AG08396 (cell line): Measurements from ENCODE around the gene RPL18A.
"Not testable (repeated sequence)": the region's sequence is repeated elsewhere in the genome, so short reads cannot be mapped to it uniquely, and the experiment has no call there.

Experiments
- DNase-seq: peaks from one replicate; pipeline ENCODE4 v3.0.0; 2012; ENCODE audit warnings: low spot score, mixed read lengths

Gene RPL18A

GRCh38 chr19:17866964-17867486 lies 7.3 kb downstream of the RPL18A start:
- DNase-seq, result no peak

- DNase-seq, result no peak
Measured at GRCh38 chr19:17868669-17869068, 9.0 kb downstream of the RPL18A start.

- DNase-seq, result no peak
Measured at GRCh38 chr19:17869114-17869608, 9.5 kb downstream of the RPL18A start.

- DNase-seq, result no peak
Measured at GRCh38 chr19:17871032-17871877, 11.5 kb downstream of the RPL18A start.

GRCh38 chr19:17871878-17872250 lies 12.2 kb downstream of the RPL18A start, which contains the start of gene SLC5A5:
TSS of gene SLC5A5 (plus strand) at chr19:17871945. CDS start at chr19:17872320, 375 bp downstream.
- DNase-seq, result no peak

GRCh38 chr19:17872251-17873001 lies 12.7 kb downstream of the RPL18A start:
- no peak for DNase-seq

GRCh38 chr19:17873786-17874757 lies 14.4 kb downstream of the RPL18A start:
- peak; percentile 72 for DNase-seq

- no peak for DNase-seq
Measured at GRCh38 chr19:17874758-17875135, 15.0 kb downstream of the RPL18A start.

- DNase-seq, result no peak
Measured at GRCh38 chr19:17877696-17878095, 18.0 kb downstream of the RPL18A start.

GRCh38 chr19:17879466-17879865 lies 19.8 kb downstream of the RPL18A start:
- DNase-seq, result no peak

- DNase-seq, result no peak
Measured at GRCh38 chr19:17881701-17882100, 22.0 kb downstream of the RPL18A start.

- no peak for DNase-seq
Measured at GRCh38 chr19:17883627-17884410, 24.1 kb downstream of the RPL18A start.

- no peak for DNase-seq
Measured at GRCh38 chr19:17886515-17886914, 26.8 kb downstream of the RPL18A start.

GRCh38 chr19:17887221-17887620 lies 27.5 kb downstream of the RPL18A start:
- not testable (repeated sequence) for DNase-seq

GRCh38 chr19:17888260-17888659 lies 28.6 kb downstream of the RPL18A start:
- DNase-seq, result no peak

- peak; percentile 74 for DNase-seq
Measured at GRCh38 chr19:17889609-17890214, 30.0 kb downstream of the RPL18A start.

GRCh38 chr19:17893766-17894165 lies 34.1 kb downstream of the RPL18A start:
- no peak for DNase-seq

- peak; percentile 40 for DNase-seq
Measured at GRCh38 chr19:17902701-17903100, 43.0 kb downstream of the RPL18A start.

GRCh38 chr19:17908244-17908643 lies 48.5 kb downstream of the RPL18A start:
- DNase-seq, result no peak

- DNase-seq, result no peak
Measured at GRCh38 chr19:17909003-17909732, 49.5 kb downstream of the RPL18A start.
